CD4-positive, alpha-beta T cell (primary cell): ENCODE results near the gene SPG7. TPM values are rescaled to one million over a fixed set of nuclear protein-coding genes. Genes with fewer than 3 reads are reported as not detected.

Source experiments
- ATAC-seq: fragments of 200-7000 bp; cut with Tn5 transposase; one replicate; pipeline ENCODE4 v1.10.0; 2022; ENCODE audit warnings: mild to moderate bottlenecking; ENCODE audit not compliant: poor library complexity
- CTCF ChIA-PET: fragments of 350-600 bp; sonication (Branson Sonifier 250); formaldehyde crosslinking; loops from one replicate; lab custom pipeline; 2021; ENCODE audit warnings: antibody characterized with exemption, inconsistent platforms; lab: Charles Lee
- POLR2A ChIA-PET: fragments of 350-600 bp; sonication (Branson Sonifier 250); formaldehyde crosslinking; loops from one replicate; lab custom pipeline; 2021; ENCODE audit warnings: antibody characterized with exemption, inconsistent platforms; lab: Charles Lee
- DNase-seq, 14 experiments: peaks; one replicate each; pipeline ENCODE4 v3.0.0-alpha.2; 2013 to 2020; ENCODE audit warnings: mixed read lengths in 2 of 14
- H3K27ac ChIP-seq, 2 donors: one replicate each; pipeline versions ENCODE4 v1.5.1 to v1.7.0; 2013; ENCODE audit warnings: low read length in 2 of 2, low read depth in 1 of 2, mild to moderate bottlenecking in 1 of 2
- H3K27me3 ChIP-seq, 2 experiments: 1 replicate in 1 of 2; 2 replicates in 1 of 2; pipeline versions ENCODE4 v1.6.1 to v1.7.0; 2013; ENCODE audit warnings: low read length in 2 of 2, control low read depth in 1 of 2, mild to moderate bottlenecking in 1 of 2, moderate library complexity in 1 of 2; ENCODE audit not compliant: insufficient read depth in 2 of 2, control insufficient read depth in 1 of 2
- H3K36me3 ChIP-seq: one replicate; pipeline ENCODE4 v1.6.1; 2013; ENCODE audit warnings: low read length, control low read depth; ENCODE audit not compliant: insufficient read depth
- H3K4me1 ChIP-seq: one replicate; pipeline ENCODE4 v1.6.1; 2013; ENCODE audit warnings: low read length, control low read depth; ENCODE audit not compliant: insufficient read depth
- H3K4me3 ChIP-seq: one replicate; pipeline ENCODE4 v1.5.1; 2013; ENCODE audit warnings: mild to moderate bottlenecking, low read length, moderate library complexity
- H3K9me3 ChIP-seq, 2 experiments: 1 replicate in 1 of 2; 2 replicates in 1 of 2; pipeline versions ENCODE4 v1.6.1 to v1.7.0; 2013; ENCODE audit warnings: low read length in 2 of 2, mild to moderate bottlenecking in 2 of 2, control low read depth in 1 of 2, moderate library complexity in 1 of 2; ENCODE audit not compliant: control insufficient read depth in 1 of 2, insufficient read depth in 1 of 2
- H3K27ac Mint-ChIP-seq: one replicate; pipeline ENCODE4 v1.8.0; 2020; ENCODE audit warnings: mixed read lengths
- H3K27me3 Mint-ChIP-seq: one replicate; pipeline ENCODE4 v1.8.0; 2021; ENCODE audit warnings: mixed read lengths
- H3K36me3 Mint-ChIP-seq: one replicate; pipeline ENCODE4 v1.8.0; 2021; ENCODE audit warnings: low read depth, mixed read lengths
- H3K4me1 Mint-ChIP-seq: one replicate; pipeline ENCODE4 v1.8.0; 2021; ENCODE audit warnings: low read depth, mixed read lengths
- H3K4me3 Mint-ChIP-seq: one replicate; pipeline ENCODE4 v1.8.0; 2020; ENCODE audit warnings: mild to moderate bottlenecking, mixed read lengths
- H3K9me3 Mint-ChIP-seq: one replicate; pipeline ENCODE4 v1.8.0; 2020; ENCODE audit warnings: mixed read lengths
- CTCF ChIP-seq: fragments of 200-600 bp; IDR thresholded peaks from one replicate; pipeline ENCODE4 v1.8.0; 2022; ENCODE audit warnings: antibody characterized with exemption, mild to moderate bottlenecking
- intact Hi-C, 2 experiments: fragments of 100-400 bp; cut with DNase I in 1 of 2; cut with micrococcal nuclease in 1 of 2; formaldehyde crosslinking; loops; one replicate each; pipeline versions ENCODE4 v1.15.1 to v1.9.0; 2023 to 2025; cut with DNase I, micrococcal nuclease
- total RNA-seq, 174 experiments: library from RNA in 2 of 174; stranded (reverse) in 2 of 174; gene quantifications; one replicate each; pipeline ENCODE4 v1.2.3 and lab custom pipeline; 2021 to 2026

SPG7 gene
- total RNA-seq, 2 experiments from 2014 or later, result 163 to 167 TPM

- Histone ChIP-seq H3K9me3 (no peaks in the 10 kb centered on the region), H3K27ac (no peak overlapping the region), H3K4me3 (no peak overlapping the region), H3K4me1 (peaks cover 21% of the 10 kb centered on the region), H3K36me3 (no peaks in the 10 kb centered on the region), H3K27me3 (no peaks in the 10 kb centered on the region)
- ChIA-PET POLR2A (no interaction called here), CTCF (no interaction called here)
- H3K36me3 Mint-ChIP-seq, result no peaks in the 10 kb centered on the region
- no peak overlapping the region for H3K4me3 Mint-ChIP-seq
- H3K27me3 Mint-ChIP-seq, result no peaks in the 10 kb centered on the region
- no peak for ATAC-seq
- no peaks in the 10 kb centered on the region for H3K9me3 Mint-ChIP-seq
- intact Hi-C loops, result no loop called here
- H3K27ac Mint-ChIP-seq, result no peak overlapping the region
- no peak for DNase-seq
- peaks cover 12% of the 10 kb centered on the region for H3K4me1 Mint-ChIP-seq
- TF ChIP-seq CTCF, result no peak
These were observed 94.9 kb downstream of the SPG7 start for GRCh38 chr16:89602952-89603590.

GRCh38 chr16:89604764-89605163 is 96.6 kb downstream of the SPG7 start:
- Mint-ChIP-seq H3K9me3 (no peaks in the 10 kb centered on the region), H3K36me3 (no peaks in the 10 kb centered on the region), H3K4me3 (no peak overlapping the region), H3K27ac (no peak overlapping the region), H3K4me1 (peaks cover 12% of the 10 kb centered on the region), H3K27me3 (no peaks in the 10 kb centered on the region)
- Histone ChIP-seq H3K27me3 (no peaks in the 10 kb centered on the region), H3K36me3 (no peaks in the 10 kb centered on the region), H3K4me1 (peaks cover 14% of the 10 kb centered on the region), H3K9me3 (no peaks in the 10 kb centered on the region), H3K27ac (no peak overlapping the region), H3K4me3 (no peak overlapping the region)
- DNase-seq (no peak), ATAC-seq (no peak)
- intact Hi-C loops, result no loop called here
- CTCF ChIA-PET, result no interaction called here
- TF ChIP-seq CTCF, result no peak
- POLR2A ChIA-PET, result no interaction called here

GRCh38 chr16:89605186-89605970 is 97.2 kb downstream of the SPG7 start:
- H3K36me3 Mint-ChIP-seq, result no peaks in the 10 kb centered on the region
- no peaks in the 10 kb centered on the region for H3K27me3 ChIP-seq
- CTCF ChIA-PET, result no interaction called here
- POLR2A ChIA-PET, result no interaction called here
- H3K4me1 ChIP-seq, result peaks cover 14% of the 10 kb centered on the region
- H3K9me3 ChIP-seq, result no peaks in the 10 kb centered on the region
- no peak for ATAC-seq
- intact Hi-C loops, result no loop called here
- TF ChIP-seq CTCF, result no peak
- H3K36me3 ChIP-seq, result no peaks in the 10 kb centered on the region
- no peak overlapping the region for H3K27ac Mint-ChIP-seq
- H3K27ac ChIP-seq, result no peak overlapping the region
- no peak for DNase-seq
- no peaks in the 10 kb centered on the region for H3K9me3 Mint-ChIP-seq
- H3K4me3 Mint-ChIP-seq, result no peak overlapping the region
- H3K4me1 Mint-ChIP-seq, result peaks cover 12% of the 10 kb centered on the region
- no peaks in the 10 kb centered on the region for H3K27me3 Mint-ChIP-seq
- no peak overlapping the region for H3K4me3 ChIP-seq
